ENCODE data around the gene TACC2.
"Not testable (repeated sequence)": the region's sequence is repeated elsewhere in the genome, so short reads cannot be mapped to it uniquely, and the experiment has no call there.

The TACC2 gene

GRCh38 chr10:121978511-121978910, 10.5 kb upstream of the TACC2 start:
- no peak for DNase-seq (ENCODE audit: low read depth in 2 of 2)

- no peak for DNase-seq (ENCODE audit: low read depth in 2 of 2)
These were observed 7.6 kb upstream of the TACC2 start for GRCh38 chr10:121981346-121981745.

- DNase-seq (ENCODE audit: low read depth in 2 of 2): no peak
These were observed 5.1 kb upstream of the TACC2 start for GRCh38 chr10:121983852-121984251.

GRCh38 chr10:121984463-121984862, 4.5 kb upstream of the TACC2 start:
- no peak for DNase-seq (ENCODE audit: low read depth in 2 of 2)

- DNase-seq (ENCODE audit: low read depth in 2 of 2): no peak
These were observed 1.2 kb downstream of the TACC2 start for GRCh38 chr10:121990015-121990677.

GRCh38 chr10:121991727-121992126, 2.8 kb downstream of the TACC2 start:
- DNase-seq (ENCODE audit: low read depth in 2 of 2): not testable (repeated sequence)

GRCh38 chr10:121994429-121994941, 5.5 kb downstream of the TACC2 start:
- no peak for DNase-seq (ENCODE audit: low read depth in 2 of 2)

GRCh38 chr10:121998462-121998861, 9.5 kb downstream of the TACC2 start:
- DNase-seq (ENCODE audit: low read depth in 2 of 2): no peak

GRCh38 chr10:121999301-121999700, 10.3 kb downstream of the TACC2 start:
- no peak for DNase-seq (ENCODE audit: low read depth in 2 of 2)

GRCh38 chr10:122001698-122002097, 12.7 kb downstream of the TACC2 start:
- no peak for DNase-seq (ENCODE audit: low read depth in 2 of 2)

- no peak for DNase-seq (ENCODE audit: low read depth in 2 of 2)
These were observed 18.5 kb downstream of the TACC2 start for GRCh38 chr10:122007415-122007814.

GRCh38 chr10:122010405-122011050, 21.6 kb downstream of the TACC2 start:
- no peak for DNase-seq (ENCODE audit: low read depth in 2 of 2)

GRCh38 chr10:122012731-122013130, 23.8 kb downstream of the TACC2 start:
- no peak for DNase-seq (ENCODE audit: low read depth in 2 of 2)

GRCh38 chr10:122013311-122013780, 24.4 kb downstream of the TACC2 start:
- no peak for DNase-seq (ENCODE audit: low read depth in 2 of 2)

GRCh38 chr10:122014652-122015248, 25.8 kb downstream of the TACC2 start:
- DNase-seq (ENCODE audit: low read depth in 2 of 2): no peak

- not testable (repeated sequence) for DNase-seq (ENCODE audit: low read depth in 2 of 2)
These were observed 29.0 kb downstream of the TACC2 start for GRCh38 chr10:122017926-122018325.

GRCh38 chr10:122018491-122018890, 29.5 kb downstream of the TACC2 start:
- DNase-seq (ENCODE audit: low read depth in 2 of 2): no peak

GRCh38 chr10:122018951-122019413, 30.0 kb downstream of the TACC2 start:
- DNase-seq (ENCODE audit: low read depth in 2 of 2): no peak

- DNase-seq (ENCODE audit: low read depth in 2 of 2): no peak
These were observed 30.5 kb downstream of the TACC2 start for GRCh38 chr10:122019414-122019975.

GRCh38 chr10:122020226-122020625, 31.3 kb downstream of the TACC2 start:
- no peak for DNase-seq (ENCODE audit: low read depth in 2 of 2)

- no peak for DNase-seq (ENCODE audit: low read depth in 2 of 2)
These were observed 32.4 kb downstream of the TACC2 start for GRCh38 chr10:122021379-122021778.

- no peak for DNase-seq (ENCODE audit: low read depth in 2 of 2)
These were observed 32.9 kb downstream of the TACC2 start for GRCh38 chr10:122021828-122022227.

Data from stimulated activated CD8-positive, alpha-beta memory T cell treated with anti-CD3 and anti-CD28 coated beads, Interleukin-2, amount 100 ng/mL, for 48 hours (primary cell).